ENCODE results near the gene CFAP61. TPM values are rescaled to one million over a fixed set of nuclear protein-coding genes. Genes with fewer than 3 reads are reported as not detected.
"Not testable (repeated sequence)": the region's sequence is repeated elsewhere in the genome, so short reads cannot be mapped to it uniquely, and the experiment has no call there.

CFAP61 gene, protein sequence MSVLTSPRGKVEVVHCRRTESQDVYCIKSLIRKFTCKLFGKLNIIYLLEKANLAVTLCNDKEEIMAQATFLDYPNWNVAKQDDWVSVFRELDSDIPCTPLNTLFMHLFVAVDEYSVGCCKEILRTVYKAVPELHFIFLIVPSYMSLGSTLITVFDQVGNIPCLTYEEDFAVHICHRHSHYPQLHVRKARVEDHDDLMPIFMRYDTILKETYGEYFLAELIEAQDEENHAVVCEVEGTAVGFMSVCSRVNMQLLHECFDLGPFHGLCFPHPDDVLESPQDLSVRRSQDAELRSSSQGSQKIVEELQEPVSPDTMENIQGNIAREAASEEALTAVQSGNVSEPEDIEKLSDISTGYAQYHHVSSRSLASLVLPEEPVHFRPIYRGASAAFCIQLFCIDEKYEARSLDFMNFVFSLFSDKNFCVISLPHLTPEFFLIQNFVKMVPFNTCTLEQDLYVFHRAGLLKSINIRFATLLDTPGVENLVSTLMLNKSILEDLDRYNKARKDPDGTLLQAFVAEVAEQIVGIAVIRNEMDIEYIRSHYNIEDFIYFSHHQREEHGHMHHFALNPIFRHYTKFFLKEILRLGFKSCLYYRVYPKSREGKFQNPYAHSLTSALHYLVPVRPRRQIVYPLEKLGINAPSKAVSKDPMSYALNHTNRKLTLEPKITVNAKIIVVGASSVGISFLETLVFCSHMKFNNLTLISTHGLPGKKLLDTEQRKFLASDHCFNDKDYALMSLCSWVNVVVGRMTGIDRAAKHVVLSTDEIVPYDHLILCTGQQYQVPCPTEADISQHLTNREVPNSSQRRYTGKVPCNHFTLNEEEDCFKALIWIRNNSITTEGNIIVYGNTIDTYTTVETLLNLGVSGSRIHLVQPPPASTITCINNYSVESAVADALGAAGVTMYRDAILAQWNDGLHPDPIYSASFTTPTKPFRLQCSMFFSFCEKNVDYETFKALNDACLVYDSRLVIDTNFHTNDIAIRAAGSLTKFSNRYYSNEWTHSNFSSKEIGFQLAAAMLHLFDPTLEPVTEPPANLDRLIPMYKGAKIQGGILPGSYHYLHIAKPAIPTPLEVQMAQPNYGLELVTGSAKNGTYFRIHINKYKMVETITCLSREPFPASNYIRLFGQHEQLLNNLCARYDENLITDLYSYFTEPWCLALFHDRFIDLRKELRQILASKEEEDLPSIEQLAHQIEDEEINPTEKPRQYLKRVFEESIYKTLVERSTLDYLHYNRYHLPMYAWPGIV
- total RNA-seq = 1.0 TPM in 1 of 2 replicates, not detected in the other
- not detected in 2 replicates for polyA plus RNA-seq

- peak within 1 kb of the TSS; percentile 86 for H2AFZ ChIP-seq
- H3K36me3 ChIP-seq (replicated peaks; ENCODE audit: insufficient read depth, low read depth) = no peaks in the 10 kb centered on the region
- peak within 1 kb of the TSS; percentile 92 for H3K27ac ChIP-seq
- peaks cover 7% of the 10 kb centered on the region for H3K4me1 ChIP-seq (ENCODE audit: insufficient read depth)
- DNase-seq (ENCODE audit: low spot score) = peak; percentile 98
- H3K9me3 ChIP-seq (ENCODE audit: low read depth) = no peaks in the 10 kb centered on the region
- peak within 1 kb of the TSS; percentile 58 for H3K4me3 ChIP-seq
- TF ChIP-seq CTCF (IDR thresholded peaks at IDR 0.05; ENCODE audit: poor library complexity) (no peak), EZH2phosphoT487 (IDR thresholded peaks at IDR 0.05; ENCODE audit: low read depth, severe bottlenecking, unreplicated experiment) (no peak), EZH2 (IDR thresholded peaks at IDR 0.05; ENCODE audit: borderline replicate concordance) (no peak)
- H3K79me2 ChIP-seq = peaks cover 19% of the 10 kb centered on the region
- no peaks in the 10 kb centered on the region for H3K9me2 ChIP-seq (replicated peaks; ENCODE audit: insufficient read depth)
- no peaks in the 10 kb centered on the region for H3K27me3 ChIP-seq
- no peaks in the 10 kb centered on the region for H4K20me1 ChIP-seq (ENCODE audit: insufficient read depth, poor library complexity, severe bottlenecking)
- under 1% methylated on average over 67 of the region's 67 CpGs for WGBS (ENCODE audit: low lambda C conversion rate, missing lambda C conversion rate)
- peak within 1 kb of the TSS; percentile 84 for H3K4me2 ChIP-seq
Observed at GRCh38 chr20:20052074-20052970, at the start of gene CFAP61, which contains the start of gene CRNKL1. Gene CFAP61 (plus strand): TSS chr20:20052532. CDS start chr20:20056654, 4,122 bp downstream. Gene CRNKL1 (minus strand): TSS chr20:20052466. CDS start chr20:20052342, 124 bp downstream.

GRCh38 chr20:20003031-20003954 lies 49.0 kb upstream of the CFAP61 start:
- TF ChIP-seq CTCF (IDR thresholded peaks at IDR 0.05; ENCODE audit: poor library complexity) (no peak), EZH2phosphoT487 (IDR thresholded peaks at IDR 0.05; ENCODE audit: low read depth, severe bottlenecking, unreplicated experiment) (no peak), EZH2 (IDR thresholded peaks at IDR 0.05; ENCODE audit: borderline replicate concordance) (no peak)
- no peaks in the 10 kb centered on the region for H3K36me3 ChIP-seq (replicated peaks; ENCODE audit: insufficient read depth, low read depth)
- H3K9me2 ChIP-seq (replicated peaks; ENCODE audit: insufficient read depth) = no peaks in the 10 kb centered on the region
- peaks cover 19% of the 10 kb centered on the region for H3K4me1 ChIP-seq (ENCODE audit: insufficient read depth)
- no peak for DNase-seq (ENCODE audit: low spot score)
- 79% methylated on average over 23 of the region's 23 CpGs for WGBS (ENCODE audit: low lambda C conversion rate, missing lambda C conversion rate)
- H3K4me2 ChIP-seq = peak overlapping the region; percentile 10
- no peak overlapping the region for H3K4me3 ChIP-seq
- H4K20me1 ChIP-seq (ENCODE audit: insufficient read depth, poor library complexity, severe bottlenecking) = no peaks in the 10 kb centered on the region
- H3K27ac ChIP-seq = peak overlapping the region; percentile 8
- H3K27me3 ChIP-seq = no peaks in the 10 kb centered on the region
- H3K79me2 ChIP-seq = no peaks in the 10 kb centered on the region
- H2AFZ ChIP-seq = no peak overlapping the region
- H3K9me3 ChIP-seq (ENCODE audit: low read depth) = no peaks in the 10 kb centered on the region

- not testable (repeated sequence) for H3K9me2 ChIP-seq (replicated peaks; ENCODE audit: insufficient read depth); H4K20me1 ChIP-seq (ENCODE audit: insufficient read depth, poor library complexity, severe bottlenecking); H3K79me2 ChIP-seq; H3K4me3 ChIP-seq; H3K27me3 ChIP-seq; DNase-seq (ENCODE audit: low spot score); H3K9me3 ChIP-seq (ENCODE audit: low read depth); H3K36me3 ChIP-seq (replicated peaks; ENCODE audit: insufficient read depth, low read depth); H2AFZ ChIP-seq
- Histone ChIP-seq H3K27ac (peak overlapping the region; percentile 8), H3K4me1 (ENCODE audit: insufficient read depth) (peaks cover 19% of the 10 kb centered on the region), H3K4me2 (peak overlapping the region; percentile 10)
- WGBS (ENCODE audit: low lambda C conversion rate, missing lambda C conversion rate) = 87% methylated on average over 6 of the region's 6 CpGs
Observed at GRCh38 chr20:20003955-20004322, 48.4 kb upstream of the CFAP61 start.
